Osteoblast (primary cell): ENCODE measurements around the gene ADAM19. TPM values are rescaled to one million over a fixed set of nuclear protein-coding genes. Genes with fewer than 3 reads are reported as not detected.

Experiments used
- small RNA-seq: library from RNA; depleted of rRNA; stranded (forward); fragments of <200 nt; gene quantifications from one replicate; pipeline ENCODE3, GENCODE V24; 2012
- total RNA-seq: library from RNA; depleted of rRNA; stranded (reverse); fragments of >200 nt; gene quantifications from 2 replicates; pipeline ENCODE4 v1.2.3, GENCODE V29; 2012

Gene ADAM19
- total RNA-seq, 1 donor = 14.5 TPM

Small RNA genes within 50 kb of the gene (small RNA-seq; reads per million reads assigned to genes)
- not detected for gene RNU6-390P

Other genes starting within 250 kb of the ADAM19 start
- gene NIPAL4, start 115.6 kb downstream of the ADAM19 start, total RNA-seq = 0.36 TPM in 1 of 2 replicates, not detected in the other
- gene SOX30, start 76.7 kb upstream of the ADAM19 start, total RNA-seq = under 0.01 TPM in 2 replicates
- not detected in 2 replicates for gene C5orf52, start 95.8 kb upstream of the ADAM19 start, total RNA-seq
- gene THG1L, start 155.6 kb upstream of the ADAM19 start, total RNA-seq = 27.9 and 30.6 TPM in 2 replicates
- 4.4 and 4.7 TPM in 2 replicates for gene LSM11, start 167.9 kb upstream of the ADAM19 start, total RNA-seq